Stimulated activated CD4-positive, alpha-beta T cell treated with anti-CD3 and anti-CD28 coated beads, Interleukin-12 subunit alpha, Interleukin-12 subunit beta, amount 100 ng/mL, for 48 hours (primary cell): ENCODE data around the gene IFNGR2.
A peak's percentile ranks its signal among the peaks of the same experiment; 100 is the strongest.
"Not testable (repeated sequence)": the region's sequence is repeated elsewhere in the genome, so short reads cannot be mapped to it uniquely, and the experiment has no call there.

Experiments
- DNase-seq, 3 donors: peaks; one replicate each; pipeline ENCODE4 v3.0.0-alpha.2; 2020; ENCODE audit warnings: low read depth in 2 of 3, low spot score in 1 of 3

Gene IFNGR2

GRCh38 chr21:33403128-33403785, at the start of gene IFNGR2:
Gene IFNGR2 (plus strand): TSS chr21:33403413. CDS start chr21:33403544, 131 bp downstream.
- no peak for DNase-seq

GRCh38 chr21:33355355-33355754, 47.9 kb upstream of the IFNGR2 start:
- DNase-seq = no peak

GRCh38 chr21:33355996-33356395, 47.2 kb upstream of the IFNGR2 start:
- no peak for DNase-seq

GRCh38 chr21:33357177-33357576, 46.0 kb upstream of the IFNGR2 start:
- no peak for DNase-seq

- DNase-seq = no peak
These were observed 43.8 kb upstream of the IFNGR2 start for GRCh38 chr21:33359446-33359845.

- DNase-seq = no peak
These were observed 42.9 kb upstream of the IFNGR2 start for GRCh38 chr21:33360281-33360680.

- DNase-seq = peak; percentile 79 to 95 (median 83)
These were observed 42.2 kb upstream of the IFNGR2 start for GRCh38 chr21:33360881-33361602.

- DNase-seq = peak in 1 of 3 donors; percentile 34
These were observed 41.1 kb upstream of the IFNGR2 start for GRCh38 chr21:33362044-33362555.

- DNase-seq = not testable (repeated sequence)
These were observed 39.2 kb upstream of the IFNGR2 start for GRCh38 chr21:33363911-33364609.

GRCh38 chr21:33364830-33365229, 38.4 kb upstream of the IFNGR2 start:
- no peak for DNase-seq

GRCh38 chr21:33367309-33367973, 35.8 kb upstream of the IFNGR2 start:
- no peak for DNase-seq

GRCh38 chr21:33368124-33368523, 35.1 kb upstream of the IFNGR2 start:
- no peak for DNase-seq

- no peak for DNase-seq
These were observed 34.6 kb upstream of the IFNGR2 start for GRCh38 chr21:33368576-33368975.

- DNase-seq = no peak
These were observed 33.6 kb upstream of the IFNGR2 start for GRCh38 chr21:33369586-33369985.

- DNase-seq = no peak
These were observed 32.9 kb upstream of the IFNGR2 start for GRCh38 chr21:33370305-33370704.

GRCh38 chr21:33371366-33371765, 31.8 kb upstream of the IFNGR2 start:
- no peak for DNase-seq

- no peak for DNase-seq
These were observed 30.6 kb upstream of the IFNGR2 start for GRCh38 chr21:33372582-33372981.

GRCh38 chr21:33373451-33373850, 29.8 kb upstream of the IFNGR2 start:
- DNase-seq = no peak

GRCh38 chr21:33374080-33374449, 29.1 kb upstream of the IFNGR2 start:
- no peak for DNase-seq

GRCh38 chr21:33374450-33375096, 28.6 kb upstream of the IFNGR2 start:
- DNase-seq = no peak

GRCh38 chr21:33375101-33375644, 28.0 kb upstream of the IFNGR2 start:
- no peak for DNase-seq
